Superior temporal gyrus (tissue), 1 donor: ENCODE results near the gene BTBD1.
"Not testable (repeated sequence)": the region's sequence is repeated elsewhere in the genome, so short reads cannot be mapped to it uniquely, and the experiment has no call there.

Experiments used
- DNase-seq: peaks from one replicate; pipeline ENCODE4 v3.0.0-alpha.2; 2016; ENCODE audit errors: extremely low spot score

The BTBD1 gene

GRCh38 chr15:83094583-83094982, 27.5 kb upstream of the BTBD1 start:
- DNase-seq: no peak

GRCh38 chr15:83092309-83092976, 25.4 kb upstream of the BTBD1 start:
- peak; percentile 36 for DNase-seq

GRCh38 chr15:83091965-83092308, 24.9 kb upstream of the BTBD1 start:
- not testable (repeated sequence) for DNase-seq

DNA sequence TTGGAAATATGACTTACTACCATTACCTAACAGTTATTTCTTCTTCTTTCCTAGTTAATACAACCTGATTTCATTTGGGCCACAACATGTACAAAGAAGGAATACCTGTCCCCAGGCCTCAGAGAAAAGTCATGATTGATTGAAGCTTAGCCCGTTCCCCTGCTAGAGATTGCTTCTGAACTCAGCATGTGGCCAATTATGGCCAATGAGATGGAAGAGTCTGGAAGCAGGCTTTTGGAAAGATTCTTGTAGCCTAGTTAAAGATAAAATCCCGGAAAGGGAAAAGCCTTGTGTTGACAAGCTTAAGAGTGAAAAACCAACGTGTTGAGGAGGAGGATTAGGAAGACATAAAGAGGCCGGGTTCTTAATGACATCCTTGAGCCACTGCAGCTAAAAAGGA, 23.4 kb upstream of the BTBD1 start:
- no peak for DNase-seq

DNA sequence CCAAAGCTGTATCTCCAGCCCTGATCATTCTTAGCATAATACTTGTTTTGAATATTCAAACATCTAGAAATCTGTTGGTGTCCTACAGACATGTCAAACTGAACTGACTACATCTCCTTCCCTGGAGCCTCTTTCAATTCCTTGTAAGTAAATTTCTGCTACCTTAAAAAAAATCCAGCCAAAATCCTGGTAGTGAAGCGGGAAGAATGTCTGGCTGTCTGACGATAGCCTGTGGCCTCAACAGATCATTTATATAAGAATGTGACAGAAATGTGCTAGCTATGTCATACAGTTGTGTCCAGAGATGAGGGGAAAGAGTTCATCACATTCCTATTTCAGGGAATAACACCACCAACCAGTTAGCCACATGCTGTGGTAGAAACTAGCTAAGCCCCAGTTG, 21.8 kb upstream of the BTBD1 start:
- DNase-seq: no peak

DNA sequence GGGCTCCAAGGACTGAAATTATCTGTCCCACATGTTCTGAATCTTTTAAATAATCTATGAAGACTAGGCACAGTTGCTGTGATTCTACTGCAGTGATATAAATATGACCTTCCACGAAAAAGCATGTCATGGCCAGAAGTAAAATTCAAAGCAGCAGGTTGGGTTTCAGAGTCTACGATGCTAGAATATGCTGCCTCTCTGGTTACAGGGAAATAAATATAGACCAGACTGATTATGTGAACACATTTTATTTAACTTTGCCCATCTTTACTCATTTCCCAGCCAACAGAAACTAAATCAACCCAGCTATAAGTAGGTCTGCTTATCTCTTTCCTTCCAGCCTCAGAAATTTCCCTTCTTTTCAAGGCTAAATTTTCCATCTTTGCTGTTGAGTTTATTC, 20.5 kb upstream of the BTBD1 start:
- DNase-seq: no peak

- not testable (repeated sequence) for DNase-seq
Observed at GRCh38 chr15:83085864-83086552, 19.0 kb upstream of the BTBD1 start.

- DNase-seq: not testable (repeated sequence)
Observed at GRCh38 chr15:83085461-83085860, 18.4 kb upstream of the BTBD1 start.

DNA sequence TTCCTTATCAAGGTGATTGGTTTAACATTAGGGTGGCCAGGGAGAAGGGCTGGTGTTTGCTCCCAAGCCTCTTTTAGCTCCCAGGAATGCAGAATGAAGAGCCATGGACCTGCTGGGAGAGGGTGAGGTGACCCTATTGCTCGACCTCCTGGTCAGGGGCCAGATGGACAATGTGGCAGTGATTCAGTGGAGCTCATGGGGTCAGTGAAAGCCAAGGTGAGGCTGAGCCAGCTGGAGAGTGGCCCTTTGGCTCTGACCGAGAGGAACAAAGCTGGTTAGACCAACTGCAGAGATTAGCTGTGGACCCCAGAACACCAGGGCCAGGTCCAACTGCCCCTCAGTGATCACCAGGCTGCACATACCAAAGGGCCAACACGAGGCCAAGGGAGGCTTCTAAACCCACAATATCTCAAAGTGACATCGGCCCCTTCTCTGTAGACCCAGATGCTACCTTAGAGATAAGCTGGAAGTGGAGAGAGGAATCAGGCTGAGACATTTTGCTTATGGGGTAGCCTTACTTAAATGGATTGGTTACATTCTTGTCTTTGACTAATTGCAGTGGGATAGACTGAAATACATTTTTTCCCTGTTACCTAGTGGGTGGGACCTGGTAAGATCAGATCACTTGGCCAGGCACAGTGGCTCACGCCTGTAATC, 15.8 kb upstream of the BTBD1 start:
- DNase-seq: no peak

GRCh38 chr15:83081256-83082014, 14.4 kb upstream of the BTBD1 start:
- no peak for DNase-seq

GRCh38 chr15:83078712-83079111, 11.7 kb upstream of the BTBD1 start:
- DNase-seq: no peak

DNA sequence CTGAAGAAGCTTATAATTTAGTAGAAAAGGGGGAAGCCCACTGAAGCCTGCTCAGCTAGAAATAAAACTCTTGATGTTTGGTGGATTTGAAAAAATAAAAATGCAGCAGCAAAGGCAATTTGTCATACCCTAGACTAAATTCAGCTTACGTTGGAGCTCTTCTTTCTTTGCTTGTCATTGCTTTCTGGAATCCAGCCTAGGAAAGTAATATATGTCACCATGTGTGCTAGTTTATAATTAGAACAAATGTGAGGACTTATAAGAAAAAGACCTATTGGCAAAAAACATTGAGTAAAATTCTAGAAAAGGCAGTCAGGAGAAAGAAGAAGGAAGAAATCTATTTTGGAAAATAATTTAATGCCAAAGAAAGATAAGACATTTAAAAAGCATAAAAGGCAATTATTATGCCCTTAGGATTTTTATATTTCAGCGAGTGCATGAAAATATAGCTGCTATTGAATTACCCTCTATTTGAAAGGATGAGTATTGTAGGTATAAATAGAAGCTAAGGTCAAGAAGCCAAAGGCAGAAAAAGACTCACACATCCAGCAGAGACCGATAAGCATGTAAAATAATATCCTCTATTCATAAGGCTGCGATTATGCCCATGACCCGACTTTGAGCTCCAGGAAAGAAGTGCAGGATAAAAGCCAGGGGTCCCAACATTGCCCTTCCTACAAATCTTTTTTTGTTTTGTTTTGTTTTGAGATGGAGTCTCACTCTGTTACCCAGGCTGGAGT, 10.6 kb upstream of the BTBD1 start:
- peak; percentile 51 for DNase-seq

GRCh38 chr15:83069211-83069642, 2.2 kb upstream of the BTBD1 start:
- DNase-seq: not testable (repeated sequence)

DNA sequence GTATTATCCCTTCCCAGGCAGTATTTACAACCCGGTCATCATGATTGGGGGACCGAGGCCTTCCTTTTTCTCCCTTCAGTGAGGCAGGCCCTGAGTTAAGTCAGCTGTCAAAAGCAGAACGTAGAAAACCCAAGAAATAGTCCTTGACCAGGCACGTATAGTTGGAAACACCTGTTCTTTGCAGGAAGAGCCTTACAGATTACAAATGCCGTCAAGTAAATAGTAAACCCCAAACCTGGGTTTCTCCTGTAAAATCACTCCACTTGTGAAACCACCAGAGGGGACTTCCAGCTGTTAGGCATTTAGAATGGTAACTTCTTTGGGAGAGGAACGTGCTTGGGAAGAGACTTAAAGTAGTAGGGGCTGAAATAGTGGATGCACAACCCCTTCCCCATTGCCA, 1.0 kb upstream of the BTBD1 start:
- no peak for DNase-seq

GRCh38 chr15:83067638-83067962, 548 bp upstream of the BTBD1 start:
- DNase-seq: no peak

GRCh38 chr15:83066034-83066733, 868 bp downstream of the BTBD1 start:
- no peak for DNase-seq

GRCh38 chr15:83065431-83065830, 1.6 kb downstream of the BTBD1 start:
- DNase-seq: no peak

DNA sequence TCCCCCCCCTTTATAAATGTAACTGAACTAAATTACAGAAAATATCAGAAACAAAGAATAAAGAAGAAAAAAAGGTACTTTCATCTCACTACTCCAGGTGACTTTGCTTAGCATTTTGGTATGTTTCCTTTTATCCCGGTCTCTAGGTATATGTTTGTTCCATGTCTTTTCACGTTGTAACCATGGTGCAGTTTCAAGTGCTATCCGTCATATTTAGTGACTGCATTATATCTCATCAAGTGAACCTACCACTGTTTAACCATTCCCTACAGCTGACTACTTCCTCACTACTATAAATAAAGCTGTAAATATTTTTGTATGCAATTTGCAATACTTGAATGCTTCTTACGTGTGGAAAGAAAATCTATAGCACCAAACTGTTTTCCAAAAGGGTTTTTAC, 2.2 kb downstream of the BTBD1 start:
- DNase-seq: no peak

DNA sequence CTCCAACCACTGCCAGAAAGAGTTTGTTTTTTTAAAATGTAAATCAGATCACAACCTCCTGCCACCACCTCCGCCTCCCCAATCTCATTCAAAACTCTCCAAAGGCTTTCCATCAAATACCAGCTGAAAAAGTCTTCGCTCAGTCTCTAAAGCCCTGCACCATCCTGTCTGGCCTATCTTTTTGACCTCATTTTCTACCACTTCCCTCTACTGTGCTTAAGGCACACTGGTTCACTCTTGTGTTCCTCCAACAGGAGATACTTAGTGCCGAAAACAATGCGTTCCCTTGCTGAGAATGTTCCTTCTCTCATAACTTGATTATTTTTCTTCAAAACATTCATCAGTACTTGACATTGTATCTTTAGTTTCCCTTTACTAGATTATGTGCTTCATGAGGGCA, 3.5 kb downstream of the BTBD1 start:
- DNase-seq: no peak

DNA sequence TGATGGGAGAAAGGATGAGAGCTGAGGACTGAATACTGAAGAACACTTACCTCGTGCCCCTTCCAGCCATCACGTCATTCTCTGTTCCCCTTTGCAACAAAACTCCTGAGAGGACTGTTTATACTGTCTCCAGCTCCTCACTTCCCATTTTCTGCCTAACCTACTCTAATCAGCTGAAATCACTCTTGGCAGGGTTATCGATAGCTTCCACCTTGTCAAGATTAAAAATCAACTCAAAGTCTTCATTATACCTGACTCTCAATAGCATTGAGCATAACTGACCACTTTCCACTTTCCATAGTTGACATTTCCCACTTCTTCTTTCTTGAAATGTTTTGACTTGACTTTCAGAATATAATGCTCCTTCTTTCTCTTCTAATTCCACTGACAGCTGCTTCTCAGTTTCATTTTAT, 4.3 kb downstream of the BTBD1 start:
- DNase-seq: no peak

DNA sequence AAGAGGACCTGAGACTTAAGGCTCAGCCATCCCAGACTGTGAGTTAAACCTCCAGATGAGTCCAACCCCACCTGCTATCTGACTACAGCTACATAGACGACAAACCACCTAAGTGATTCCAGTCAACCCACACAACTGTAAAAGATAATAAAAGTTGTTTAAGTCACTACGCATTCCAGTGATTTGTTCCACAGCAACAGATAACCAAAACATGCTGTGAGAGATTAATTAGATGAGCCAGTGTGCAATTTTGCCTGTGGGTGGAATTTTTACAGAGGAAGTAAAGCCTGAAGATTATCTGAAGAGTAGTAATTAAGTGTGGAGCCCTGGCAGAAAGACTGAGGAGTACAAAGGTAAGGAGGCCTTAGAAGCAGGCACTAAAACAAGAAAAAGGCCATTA, 5.4 kb downstream of the BTBD1 start:
- no peak for DNase-seq
